ENCODE data around the gene PREX1.
"Not testable (repeated sequence)": the region's sequence is repeated elsewhere in the genome, so short reads cannot be mapped to it uniquely, and the experiment has no call there.

Gene PREX1, protein sequence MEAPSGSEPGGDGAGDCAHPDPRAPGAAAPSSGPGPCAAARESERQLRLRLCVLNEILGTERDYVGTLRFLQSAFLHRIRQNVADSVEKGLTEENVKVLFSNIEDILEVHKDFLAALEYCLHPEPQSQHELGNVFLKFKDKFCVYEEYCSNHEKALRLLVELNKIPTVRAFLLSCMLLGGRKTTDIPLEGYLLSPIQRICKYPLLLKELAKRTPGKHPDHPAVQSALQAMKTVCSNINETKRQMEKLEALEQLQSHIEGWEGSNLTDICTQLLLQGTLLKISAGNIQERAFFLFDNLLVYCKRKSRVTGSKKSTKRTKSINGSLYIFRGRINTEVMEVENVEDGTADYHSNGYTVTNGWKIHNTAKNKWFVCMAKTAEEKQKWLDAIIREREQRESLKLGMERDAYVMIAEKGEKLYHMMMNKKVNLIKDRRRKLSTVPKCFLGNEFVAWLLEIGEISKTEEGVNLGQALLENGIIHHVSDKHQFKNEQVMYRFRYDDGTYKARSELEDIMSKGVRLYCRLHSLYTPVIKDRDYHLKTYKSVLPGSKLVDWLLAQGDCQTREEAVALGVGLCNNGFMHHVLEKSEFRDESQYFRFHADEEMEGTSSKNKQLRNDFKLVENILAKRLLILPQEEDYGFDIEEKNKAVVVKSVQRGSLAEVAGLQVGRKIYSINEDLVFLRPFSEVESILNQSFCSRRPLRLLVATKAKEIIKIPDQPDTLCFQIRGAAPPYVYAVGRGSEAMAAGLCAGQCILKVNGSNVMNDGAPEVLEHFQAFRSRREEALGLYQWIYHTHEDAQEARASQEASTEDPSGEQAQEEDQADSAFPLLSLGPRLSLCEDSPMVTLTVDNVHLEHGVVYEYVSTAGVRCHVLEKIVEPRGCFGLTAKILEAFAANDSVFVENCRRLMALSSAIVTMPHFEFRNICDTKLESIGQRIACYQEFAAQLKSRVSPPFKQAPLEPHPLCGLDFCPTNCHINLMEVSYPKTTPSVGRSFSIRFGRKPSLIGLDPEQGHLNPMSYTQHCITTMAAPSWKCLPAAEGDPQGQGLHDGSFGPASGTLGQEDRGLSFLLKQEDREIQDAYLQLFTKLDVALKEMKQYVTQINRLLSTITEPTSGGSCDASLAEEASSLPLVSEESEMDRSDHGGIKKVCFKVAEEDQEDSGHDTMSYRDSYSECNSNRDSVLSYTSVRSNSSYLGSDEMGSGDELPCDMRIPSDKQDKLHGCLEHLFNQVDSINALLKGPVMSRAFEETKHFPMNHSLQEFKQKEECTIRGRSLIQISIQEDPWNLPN (N-terminal part only)

DNA sequence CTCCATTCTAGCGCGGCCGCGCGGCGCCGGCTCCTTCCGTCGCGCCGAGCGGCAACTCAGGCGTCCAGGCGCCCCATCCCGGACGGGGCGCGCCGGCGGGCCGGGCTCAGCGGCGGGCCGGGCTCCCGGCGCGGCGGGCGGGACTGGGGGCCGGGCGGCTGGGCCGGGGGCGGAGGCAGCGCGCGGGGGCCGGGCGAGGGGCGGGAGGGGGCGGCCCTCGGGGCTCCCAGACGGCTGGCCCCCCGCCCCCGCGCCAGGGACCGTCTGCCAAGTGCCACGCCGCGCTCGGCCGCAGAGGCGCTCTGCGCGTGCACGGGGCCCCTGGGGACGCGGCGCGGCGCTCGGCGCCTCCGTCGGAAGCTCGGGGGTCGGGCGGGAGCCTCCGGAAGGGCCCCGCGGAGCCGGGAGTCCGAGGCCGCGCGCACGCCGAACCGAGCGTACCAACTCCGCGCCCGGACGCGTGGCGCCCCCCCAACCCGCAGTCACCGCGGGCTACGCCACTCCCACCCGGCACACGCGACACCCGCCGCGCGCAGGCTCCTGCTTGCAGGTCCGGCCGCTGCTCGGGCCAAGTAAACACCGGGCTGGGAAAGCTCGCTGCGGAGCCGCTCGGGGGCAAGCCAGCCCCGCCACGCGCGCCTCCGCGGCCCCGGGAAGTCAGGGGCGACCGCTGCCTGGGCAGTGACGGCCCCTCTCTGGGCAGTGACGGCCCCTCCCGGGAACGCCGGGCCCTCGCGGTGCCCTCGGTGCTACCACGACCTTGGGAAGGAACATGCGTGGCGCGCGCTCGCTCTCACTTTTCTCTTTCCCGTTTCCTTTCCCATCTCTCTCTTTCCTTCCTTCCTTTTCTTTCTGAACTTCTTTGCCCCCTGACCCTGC is at the start of gene PREX1:
PREX1 (minus strand) TSS at position 145 of the 879 bp plus-strand sequence; CDS start at position 6, 139 bp downstream.
- TF ChIP-seq, protein P1, sequence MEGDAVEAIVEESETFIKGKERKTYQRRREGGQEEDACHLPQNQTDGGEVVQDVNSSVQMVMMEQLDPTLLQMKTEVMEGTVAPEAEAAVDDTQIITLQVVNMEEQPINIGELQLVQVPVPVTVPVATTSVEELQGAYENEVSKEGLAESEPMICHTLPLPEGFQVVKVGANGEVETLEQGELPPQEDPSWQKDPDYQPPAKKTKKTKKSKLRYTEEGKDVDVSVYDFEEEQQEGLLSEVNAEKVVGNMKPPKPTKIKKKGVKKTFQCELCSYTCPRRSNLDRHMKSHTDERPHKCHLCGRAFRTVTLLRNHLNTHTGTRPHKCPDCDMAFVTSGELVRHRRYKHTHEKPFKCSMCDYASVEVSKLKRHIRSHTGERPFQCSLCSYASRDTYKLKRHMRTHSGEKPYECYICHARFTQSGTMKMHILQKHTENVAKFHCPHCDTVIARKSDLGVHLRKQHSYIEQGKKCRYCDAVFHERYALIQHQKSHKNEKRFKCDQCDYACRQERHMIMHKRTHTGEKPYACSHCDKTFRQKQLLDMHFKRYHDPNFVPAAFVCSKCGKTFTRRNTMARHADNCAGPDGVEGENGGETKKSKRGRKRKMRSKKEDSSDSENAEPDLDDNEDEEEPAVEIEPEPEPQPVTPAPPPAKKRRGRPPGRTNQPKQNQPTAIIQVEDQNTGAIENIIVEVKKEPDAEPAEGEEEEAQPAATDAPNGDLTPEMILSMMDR (conservative IDR thresholded peaks at IDR 0.05; ENCODE audit: low read length), result no peak
- H3K4me3 ChIP-seq (ENCODE audit: low read length), result peak within 1 kb of the TSS; percentile 71
- DNase-seq (ENCODE audit: low read depth), result peak; percentile 71

DNA sequence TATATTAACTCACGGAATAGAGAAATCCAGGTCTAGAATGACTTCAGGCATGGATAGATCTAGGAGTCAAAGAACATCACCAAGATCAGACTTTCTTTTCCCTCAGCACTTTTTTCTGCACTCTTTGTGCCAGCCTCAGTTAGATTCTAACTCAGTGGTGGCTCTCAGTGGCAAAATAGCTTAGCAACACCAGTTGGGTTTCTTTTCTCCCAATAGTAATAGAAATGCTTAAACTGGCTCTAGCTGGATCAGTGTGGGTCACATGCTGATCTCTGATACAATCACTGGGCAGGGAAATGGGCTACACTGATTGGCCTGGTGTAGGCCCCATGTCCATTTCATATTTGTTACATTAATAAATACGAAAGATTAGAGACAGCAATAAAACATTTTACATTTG is 49.5 kb upstream of the PREX1 start:
- DNase-seq (ENCODE audit: low read depth), result no peak
- TF ChIP-seq, protein P1 (conservative IDR thresholded peaks at IDR 0.05; ENCODE audit: low read length), result no peak
- no peak overlapping the region for H3K4me3 ChIP-seq (ENCODE audit: low read length)

DNA sequence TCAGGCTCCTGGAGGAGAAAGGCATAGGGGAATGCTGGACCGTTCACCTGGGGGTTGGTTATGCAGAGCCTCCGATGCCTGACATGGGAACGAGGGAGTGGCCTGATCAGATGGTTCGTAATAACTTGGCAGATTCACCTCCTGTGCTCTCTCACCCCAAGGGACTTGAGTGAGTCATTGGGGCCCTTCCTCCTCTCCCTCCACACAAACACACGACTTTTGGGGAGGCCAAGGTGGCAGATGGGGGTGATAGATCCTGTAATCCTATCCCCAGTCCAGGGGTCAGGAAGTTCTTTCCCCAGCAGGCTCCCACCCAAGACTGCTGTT is 48.1 kb upstream of the PREX1 start:
- no peak overlapping the region for H3K4me3 ChIP-seq (ENCODE audit: low read length)
- DNase-seq (ENCODE audit: low read depth), result peak; percentile 38
- TF ChIP-seq, protein P1 (conservative IDR thresholded peaks at IDR 0.05; ENCODE audit: low read length), result no peak

DNA sequence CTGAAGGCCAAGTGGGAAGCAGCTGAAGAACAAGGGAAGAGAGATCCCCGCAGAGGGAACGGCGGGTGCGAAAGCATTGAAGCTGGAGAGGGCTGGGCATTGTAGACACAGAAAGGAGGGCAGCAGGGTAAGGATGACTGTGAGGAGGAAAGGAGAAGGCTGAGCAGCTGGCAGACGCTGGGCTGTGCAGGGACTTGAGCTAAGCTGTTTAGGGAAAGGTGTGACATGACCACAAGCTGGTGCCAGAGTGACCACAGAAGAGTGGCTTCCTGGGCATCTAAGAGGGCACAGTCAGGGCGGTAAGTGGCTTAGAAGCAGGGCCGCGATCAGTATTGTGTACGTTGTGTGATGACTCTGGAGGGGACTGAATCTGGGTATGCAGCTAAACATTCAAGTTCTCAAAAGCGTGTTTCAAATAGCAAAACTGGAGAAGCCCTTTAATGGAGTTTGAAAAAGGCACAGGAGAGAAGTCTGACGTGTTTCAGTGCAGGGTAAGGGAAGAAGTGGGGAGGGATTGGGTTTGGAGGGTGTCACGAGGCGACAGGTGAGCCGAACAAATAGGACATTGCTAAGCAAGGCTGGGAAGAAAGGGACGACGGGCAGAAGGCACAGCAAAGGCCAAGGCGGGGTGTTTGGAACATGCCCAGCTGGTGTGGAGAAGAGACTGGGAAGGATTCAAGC is 47.6 kb upstream of the PREX1 start:
- no peak for DNase-seq (ENCODE audit: low read depth)
- no peak overlapping the region for H3K4me3 ChIP-seq (ENCODE audit: low read length)
- TF ChIP-seq, protein P1 (conservative IDR thresholded peaks at IDR 0.05; ENCODE audit: low read length), result no peak

DNA sequence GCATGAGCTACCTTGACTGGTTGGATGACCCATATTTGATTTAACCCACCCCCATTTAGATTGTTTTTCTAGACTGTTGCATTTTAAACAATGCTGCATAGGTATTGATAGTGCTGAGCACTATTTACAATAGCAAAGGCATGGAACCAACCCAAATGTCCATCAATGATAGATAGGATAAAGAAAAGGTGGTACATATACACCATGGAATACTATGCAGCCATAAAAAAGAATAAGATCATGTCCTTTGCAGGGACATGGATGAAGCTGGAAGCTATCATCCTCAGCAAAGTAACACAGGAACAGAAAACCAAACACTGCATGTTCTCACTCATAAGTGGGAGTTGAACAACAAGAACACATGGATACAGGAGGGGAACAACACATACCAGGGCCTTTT is 41.6 kb upstream of the PREX1 start:
- DNase-seq (ENCODE audit: low read depth); H3K4me3 ChIP-seq (ENCODE audit: low read length): not testable (repeated sequence)

DNA sequence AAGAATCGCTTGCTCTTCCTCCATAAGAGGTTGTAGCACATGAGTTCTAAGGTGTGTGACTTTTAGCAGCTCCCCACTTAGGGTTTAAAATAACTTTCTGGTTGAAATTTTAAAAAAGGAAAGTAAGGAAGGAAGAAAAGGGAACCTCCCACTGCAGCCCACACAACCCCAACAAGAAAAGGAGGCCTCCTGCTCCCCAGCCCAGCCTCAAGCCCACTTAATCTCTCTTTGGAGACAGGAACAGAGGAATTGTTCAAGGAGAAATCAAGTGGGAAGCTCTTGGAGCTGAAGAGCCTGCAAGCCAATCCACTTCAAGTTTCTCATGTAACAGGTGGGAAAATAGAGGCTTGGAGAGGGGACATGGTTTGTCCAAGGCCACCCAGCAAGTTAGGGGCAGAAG is 39.1 kb upstream of the PREX1 start:
- TF ChIP-seq, protein P1 (conservative IDR thresholded peaks at IDR 0.05; ENCODE audit: low read length), result no peak
- H3K4me3 ChIP-seq (ENCODE audit: low read length), result no peak overlapping the region
- no peak for DNase-seq (ENCODE audit: low read depth)

Data from AG10803 (cell line).